GM12878 (cell line): ENCODE results near the gene SURF2. TPM values are rescaled to one million over a fixed set of nuclear protein-coding genes. Genes with fewer than 3 reads are reported as not detected.
"Not testable (repeated sequence)": the region's sequence is repeated elsewhere in the genome, so short reads cannot be mapped to it uniquely, and the experiment has no call there.

Experiments
- ATAC-seq: fragments of 200-7000 bp; cut with Tn5 transposase; 3 replicates; pipeline ENCODE4 v1.9.1; 2020; ENCODE audit warnings: mild to moderate bottlenecking, moderate library complexity
- BruUV-seq: library from RNA; stranded (reverse); fragments of 400-500 nt; replicated peaks from 2 replicates; lab custom pipeline; 2021; lab: Mats Ljungman, UMichigan
- CTCF ChIA-PET: fragments of 300-600 bp; sonication (Branson Sonifier 250); formaldehyde crosslinking; extraction: SDS; loops from one replicate; lab custom pipeline; 2021; ENCODE audit warnings: inconsistent platforms; lab: Yijun Ruan, JAX
- POLR2A ChIA-PET: fragments of 350-600 bp; formaldehyde crosslinking; extraction: SDS; loops from one replicate; lab custom pipeline; 2021; ENCODE audit warnings: inconsistent platforms; lab: Charles Lee
- RAD21 ChIA-PET: fragments of 300-600 bp; sonication (Branson Sonifier 250); formaldehyde crosslinking; loops from one replicate; lab custom pipeline; 2023; ENCODE audit warnings: antibody characterized with exemption; ENCODE audit not compliant: unreplicated experiment; lab: Charles Lee
- SMC1A ChIA-PET: fragments of 300-600 bp; sonication (Branson Sonifier 250); formaldehyde crosslinking; loops from one replicate; lab custom pipeline; 2023; ENCODE audit not compliant: unreplicated experiment, uncharacterized antibody; lab: Charles Lee
- DNase-seq: peaks from one replicate; pipeline ENCODE4 v3.0.0-alpha.2; 2011; ENCODE audit warnings: low read depth, low spot score
- FAIRE-seq: peaks from 3 replicates; lab custom pipeline; 2011; peaks lifted over from hg19 to GRCh38; lab: Jason Lieb, UNC
- H2AFZ ChIP-seq: 2 replicates; pipeline ENCODE4 v1.6.0; 2011; ENCODE audit warnings: low read depth, low read length, control low read depth; ENCODE audit not compliant: control insufficient read depth
- H3K27ac ChIP-seq: 2 replicates; pipeline ENCODE4 v1.5.1; 2011; ENCODE audit warnings: control low read depth; ENCODE audit not compliant: control insufficient read depth, insufficient read depth
- H3K27me3 ChIP-seq, 2 experiments: replicated peaks in 1 of 2; 2 replicates each; pipeline versions ENCODE4 v1.6.0 to v1.6.1; 2011; ENCODE audit warnings: low read length in 1 of 2; ENCODE audit not compliant: control insufficient read depth in 2 of 2, insufficient read depth in 2 of 2
- H3K36me3 ChIP-seq, 2 experiments: 2 replicates each; pipeline ENCODE4 v1.5.1; 2011; ENCODE audit warnings: low read length in 1 of 2; ENCODE audit not compliant: control insufficient read depth in 2 of 2, insufficient read depth in 2 of 2
- H3K4me1 ChIP-seq: 2 replicates; pipeline ENCODE4 v1.6.1; 2011; ENCODE audit warnings: mild to moderate bottlenecking, low read length, moderate library complexity, mixed read lengths; ENCODE audit not compliant: control insufficient read depth, insufficient read depth
- H3K4me2 ChIP-seq: 2 replicates; pipeline ENCODE4 v1.6.0; 2011; ENCODE audit warnings: control low read depth; ENCODE audit not compliant: control insufficient read depth, insufficient read depth
- H3K4me3 ChIP-seq: fragments of 200-600 bp; sonication (generic); 2 replicates; pipeline ENCODE4 v1.5.1; 2016
- H3K79me2 ChIP-seq: 2 replicates; pipeline ENCODE4 v1.6.0; 2011; ENCODE audit warnings: low read length; ENCODE audit not compliant: control insufficient read depth, insufficient read depth
- H3K9ac ChIP-seq: 2 replicates; pipeline ENCODE4 v1.8.0; 2011; ENCODE audit warnings: low read length, control low read depth, mixed read lengths; ENCODE audit not compliant: control insufficient read depth, insufficient read depth
- H3K9me3 ChIP-seq: replicated peaks from 3 replicates; pipeline ENCODE4 v1.5.1; 2011; ENCODE audit warnings: mild to moderate bottlenecking, low read length; ENCODE audit not compliant: control insufficient read depth, insufficient read depth
- H4K20me1 ChIP-seq: 2 replicates; pipeline ENCODE4 v1.6.0; 2011; ENCODE audit not compliant: control insufficient read depth, insufficient read depth
- POLR2A ChIP-seq: IDR thresholded peaks from 2 replicates; pipeline ENCODE4 v1.6.1; 2011; ENCODE audit warnings: low read depth, mild to moderate bottlenecking, low read length
- STAT3 ChIP-seq: IDR thresholded peaks from 2 replicates; pipeline ENCODE4 v1.6.1; 2011; ENCODE audit warnings: low read depth, low read length, improper control_type of control experiment
- WGBS: methylation state at CpG from one replicate; pipeline ENCODE4 v1.1.6; 2016; ENCODE audit warnings: low lambda C conversion rate; ENCODE audit not compliant: insufficient replicate concordance, insufficient coverage; ENCODE audit errors: missing lambda C conversion rate; 5-methylcytosine and 5-hydroxymethylcytosine counted together
- in situ Hi-C: fragments of 300-500 bp; cut with MboI; formaldehyde crosslinking; loops from 9 replicates; pipeline ENCODE4 v1.14.3; 2018; ENCODE audit warnings: mixed read lengths
- intact Hi-C: fragments of 100-400 bp; cut with micrococcal nuclease; formaldehyde crosslinking; loops from one replicate; pipeline ENCODE4 v1.14.2; 2022; ENCODE audit not compliant: unreplicated experiment
- polyA plus RNA-seq, 11 experiments: library from polyadenylated mRNA; depleted of rRNA in 4 of 11; unstranded in 6 of 11; stranded (reverse) in 5 of 11; fragments of >200 nt; fragmentation: Nextera tagmentation in 4 of 11; fragmentation: Illumina TruSeq in 1 of 11; extraction: Ambion mirVana in 4 of 11; extraction: Trizol in 1 of 11; gene quantifications; 1 replicate in 1 of 11; 2 replicates in 10 of 11; pipeline versions ENCODE4 v1.2.1 to v1.2.3, GENCODE V29; 2011 to 2016; ENCODE audit warnings: inconsistent platforms in 2 of 11, missing spikeins in 2 of 11, low read depth in 1 of 11
- total RNA-seq, 4 experiments: library from RNA; depleted of rRNA in 3 of 4; stranded (reverse); fragments of >200 nt in 3 of 4; fragmentation: Illumina TruSeq in 1 of 4; extraction: Trizol in 1 of 4; gene quantifications; 2 replicates each; pipeline versions ENCODE4 v1.2.1 to v1.2.3, GENCODE V29; 2013 to 2021
- TF ChIP-seq, protein P1 (sequence below): fragments of 450-650 bp; IDR thresholded peaks from 2 replicates; pipeline ENCODE4 v1.6.1; 2016; ENCODE audit warnings: mild to moderate bottlenecking
- TF ChIP-seq, protein P2 (sequence below): fragments of 450-650 bp; IDR thresholded peaks from 2 replicates; pipeline ENCODE4 v1.6.1; 2017; ENCODE audit warnings: mild to moderate bottlenecking, low read depth, inconsistent platforms; ENCODE audit not compliant: poor library complexity, severe bottlenecking
- TF ChIP-seq, protein P3 (sequence below): fragments of 450-650 bp; IDR thresholded peaks from 2 replicates; pipeline ENCODE4 v1.6.1; 2017; ENCODE audit warnings: low read depth, mild to moderate bottlenecking, moderate library complexity

The SURF2 gene
- total and polyA plus RNA-seq, 10 of the 15 experiments (the other 5 are each of a cell fraction or from before 2014, with no cell fraction given), result 4.0 to 41.7 (median 20.8) TPM

DNA sequence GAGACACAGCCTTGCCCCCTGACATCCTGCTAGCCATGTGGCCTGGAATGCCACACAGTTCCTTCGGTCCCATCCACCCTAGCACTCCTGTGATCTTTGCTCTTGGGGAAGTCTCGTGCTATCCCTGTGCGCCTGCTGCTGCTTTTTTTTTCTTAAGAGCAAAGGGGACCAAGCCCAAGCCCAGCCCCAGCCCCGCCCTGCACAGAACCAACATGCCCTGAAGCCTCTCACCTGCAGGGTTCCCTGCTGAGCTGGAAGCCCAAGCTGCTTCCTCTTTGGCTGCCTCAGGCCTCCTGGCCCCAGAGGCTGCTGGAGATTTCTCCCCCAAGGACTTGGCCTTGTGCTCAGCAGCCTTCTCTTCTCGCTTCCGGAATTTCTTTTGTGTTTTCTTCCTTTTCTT, 22.2 kb upstream of the SURF2 start (continued):
- TF ChIP-seq, protein P1, sequence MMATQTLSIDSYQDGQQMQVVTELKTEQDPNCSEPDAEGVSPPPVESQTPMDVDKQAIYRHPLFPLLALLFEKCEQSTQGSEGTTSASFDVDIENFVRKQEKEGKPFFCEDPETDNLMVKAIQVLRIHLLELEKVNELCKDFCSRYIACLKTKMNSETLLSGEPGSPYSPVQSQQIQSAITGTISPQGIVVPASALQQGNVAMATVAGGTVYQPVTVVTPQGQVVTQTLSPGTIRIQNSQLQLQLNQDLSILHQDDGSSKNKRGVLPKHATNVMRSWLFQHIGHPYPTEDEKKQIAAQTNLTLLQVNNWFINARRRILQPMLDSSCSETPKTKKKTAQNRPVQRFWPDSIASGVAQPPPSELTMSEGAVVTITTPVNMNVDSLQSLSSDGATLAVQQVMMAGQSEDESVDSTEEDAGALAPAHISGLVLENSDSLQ, result no peak
- TF ChIP-seq, protein P2, sequence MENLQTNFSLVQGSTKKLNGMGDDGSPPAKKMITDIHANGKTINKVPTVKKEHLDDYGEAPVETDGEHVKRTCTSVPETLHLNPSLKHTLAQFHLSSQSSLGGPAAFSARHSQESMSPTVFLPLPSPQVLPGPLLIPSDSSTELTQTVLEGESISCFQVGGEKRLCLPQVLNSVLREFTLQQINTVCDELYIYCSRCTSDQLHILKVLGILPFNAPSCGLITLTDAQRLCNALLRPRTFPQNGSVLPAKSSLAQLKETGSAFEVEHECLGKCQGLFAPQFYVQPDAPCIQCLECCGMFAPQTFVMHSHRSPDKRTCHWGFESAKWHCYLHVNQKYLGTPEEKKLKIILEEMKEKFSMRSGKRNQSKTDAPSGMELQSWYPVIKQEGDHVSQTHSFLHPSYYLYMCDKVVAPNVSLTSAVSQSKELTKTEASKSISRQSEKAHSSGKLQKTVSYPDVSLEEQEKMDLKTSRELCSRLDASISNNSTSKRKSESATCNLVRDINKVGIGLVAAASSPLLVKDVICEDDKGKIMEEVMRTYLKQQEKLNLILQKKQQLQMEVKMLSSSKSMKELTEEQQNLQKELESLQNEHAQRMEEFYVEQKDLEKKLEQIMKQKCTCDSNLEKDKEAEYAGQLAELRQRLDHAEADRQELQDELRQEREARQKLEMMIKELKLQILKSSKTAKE, result no peak
- no peak for TF ChIP-seq POLR2A
- TF ChIP-seq STAT3, result no peak
- TF ChIP-seq, protein P3, sequence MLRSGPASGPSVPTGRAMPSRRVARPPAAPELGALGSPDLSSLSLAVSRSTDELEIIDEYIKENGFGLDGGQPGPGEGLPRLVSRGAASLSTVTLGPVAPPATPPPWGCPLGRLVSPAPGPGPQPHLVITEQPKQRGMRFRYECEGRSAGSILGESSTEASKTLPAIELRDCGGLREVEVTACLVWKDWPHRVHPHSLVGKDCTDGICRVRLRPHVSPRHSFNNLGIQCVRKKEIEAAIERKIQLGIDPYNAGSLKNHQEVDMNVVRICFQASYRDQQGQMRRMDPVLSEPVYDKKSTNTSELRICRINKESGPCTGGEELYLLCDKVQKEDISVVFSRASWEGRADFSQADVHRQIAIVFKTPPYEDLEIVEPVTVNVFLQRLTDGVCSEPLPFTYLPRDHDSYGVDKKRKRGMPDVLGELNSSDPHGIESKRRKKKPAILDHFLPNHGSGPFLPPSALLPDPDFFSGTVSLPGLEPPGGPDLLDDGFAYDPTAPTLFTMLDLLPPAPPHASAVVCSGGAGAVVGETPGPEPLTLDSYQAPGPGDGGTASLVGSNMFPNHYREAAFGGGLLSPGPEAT, result no peak

DNA sequence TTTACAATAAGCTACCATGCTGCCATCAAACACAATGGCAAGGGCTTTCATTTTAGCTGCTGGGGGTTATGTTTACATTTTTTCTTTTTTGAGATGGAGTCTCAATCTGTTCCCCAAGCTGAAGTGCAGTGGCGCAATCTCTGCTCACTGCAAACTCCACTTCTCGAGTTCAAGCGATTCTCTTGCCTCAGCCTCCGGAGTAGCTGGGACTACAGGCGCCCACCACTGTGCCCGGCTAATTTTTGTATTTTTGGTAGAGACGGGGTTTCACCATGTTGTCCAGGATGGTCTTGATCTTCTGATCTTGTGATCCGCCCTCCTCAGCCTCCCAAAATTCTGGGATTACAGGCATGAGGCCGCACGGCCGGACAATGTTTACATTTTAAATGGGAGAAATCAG, 21.5 kb upstream of the SURF2 start:
- POLR2A ChIA-PET, result interaction anchor here (1.6 to 2.0 kb wide), 2 partner anchors 14 to 37 kb away, joined by 8 read pairs; partner anchors contain the start of genes MED22 and RPL7A
- H4K20me1 ChIP-seq, FAIRE-seq, H3K27ac ChIP-seq, DNase-seq, in situ Hi-C loops, H3K27me3 ChIP-seq, H3K9me3 ChIP-seq, BruUV-seq, H3K4me1 ChIP-seq, H2AFZ ChIP-seq, ATAC-seq: not testable (repeated sequence)
- CTCF ChIA-PET, result interaction anchor here (1.0 to 1.7 kb wide), 4 partner anchors 32 to 152 kb away, joined by 3 to 4 read pairs (median 3); no protein-coding TSS in a partner anchor
- intact Hi-C loops, result loop anchor here (5.0 kb wide), 1 partner anchor 37 kb away; no protein-coding TSS in a partner anchor
- H3K4me3 ChIP-seq, result peak overlapping the region; percentile 98
- peaks cover 18 to 24% of the 10 kb centered on the region in 2 experiments for H3K36me3 ChIP-seq
- peak overlapping the region; percentile 45 for H3K4me2 ChIP-seq
- WGBS, result 61% methylated on average over 11 of the region's 11 CpGs
- peaks cover 30% of the 10 kb centered on the region for H3K79me2 ChIP-seq
- SMC1A ChIA-PET, result interaction anchor here (0.7 to 1.3 kb wide), 4 partner anchors 13 to 143 kb away, joined by 3 to 5 read pairs (median 3); partner anchors contain the start of genes MED22 and RPL7A
- RAD21 ChIA-PET, result interaction anchor here (1.0 kb wide), 1 partner anchor 36 kb away, joined by 3 read pairs; no protein-coding TSS in a partner anchor
- H3K9ac ChIP-seq, result peak overlapping the region; percentile 84
